ENCODE data around the gene SLC22A12. TPM values are rescaled to one million over a fixed set of nuclear protein-coding genes. Genes with fewer than 3 reads are reported as not detected.

The SLC22A12 gene
- total RNA-seq, 4 donors from 2014 or later: not detected

GRCh38 chr11:64546176-64546575 lies 44.8 kb upstream of the SLC22A12 start:
- H3K36me3 ChIP-seq: no peaks in the 10 kb centered on the region
- intact Hi-C loops (cut with DNase I): no loop called here
- no CpG with 5 or more reads among the region's 2 CpGs for WGBS, 2 donors
- no peaks in the 10 kb centered on the region for H3K9me3 ChIP-seq
- H3K4me1 ChIP-seq: peaks cover 0 to 12% (median 9%) of the 10 kb centered on the region in 3 donors
- TF ChIP-seq POLR2A (IDR thresholded peaks at IDR 0.05) (no peak), CTCF (IDR thresholded peaks at IDR 0.05) (no peak)
- no peak overlapping the region for H3K27ac ChIP-seq
- no peak for DNase-seq
- peaks cover 0 to 39% (median 0%) of the 10 kb centered on the region in 4 donors for H3K27me3 ChIP-seq
- H3K4me3 ChIP-seq: no peak overlapping the region

- DNase-seq: no peak
- Histone ChIP-seq H3K4me3 (no peak overlapping the region), H3K27me3 (peaks cover 0 to 36% (median 0%) of the 10 kb centered on the region in 4 donors), H3K36me3 (no peaks in the 10 kb centered on the region), H3K27ac (no peak overlapping the region), H3K9me3 (no peaks in the 10 kb centered on the region), H3K4me1 (peaks cover 0 to 12% (median 9%) of the 10 kb centered on the region in 3 donors)
- intact Hi-C loops (cut with DNase I): no loop called here
- WGBS, 2 donors: 90 to 100% methylated on average over 1 to 2 of the region's 8 CpGs
- TF ChIP-seq POLR2A (IDR thresholded peaks at IDR 0.05): no peak
- TF ChIP-seq CTCF (IDR thresholded peaks at IDR 0.05): no peak
Measured at GRCh38 chr11:64546600-64546999, 44.4 kb upstream of the SLC22A12 start.

- WGBS, 2 donors: 66 to 72% methylated on average over 4 of the region's 4 CpGs
- Histone ChIP-seq H3K4me3 (no peak overlapping the region), H3K4me1 (peaks cover 0 to 17% (median 7%) of the 10 kb centered on the region in 3 donors), H3K27me3 (peaks cover 0 to 27% (median 0%) of the 10 kb centered on the region in 4 donors), H3K27ac (no peak overlapping the region), H3K36me3 (no peaks in the 10 kb centered on the region), H3K9me3 (no peaks in the 10 kb centered on the region)
- intact Hi-C loops (cut with DNase I): no loop called here
- DNase-seq: no peak
- TF ChIP-seq POLR2A (IDR thresholded peaks at IDR 0.05) (no peak), CTCF (IDR thresholded peaks at IDR 0.05) (no peak)
Measured at GRCh38 chr11:64549969-64550368, 41.1 kb upstream of the SLC22A12 start.

GRCh38 chr11:64553554-64554201 lies 37.3 kb upstream of the SLC22A12 start:
- peak; percentile 91 to 98 (median 96) for TF ChIP-seq CTCF (IDR thresholded peaks at IDR 0.05)
- no peak for TF ChIP-seq POLR2A (IDR thresholded peaks at IDR 0.05)
- H3K27me3 ChIP-seq: peaks cover 0 to 5% (median 0%) of the 10 kb centered on the region in 4 donors
- H3K27ac ChIP-seq: peak overlapping the region in 3 of 4 donors; percentile 50 to 76 (median 70)
- 48 to 51% methylated on average over 10 to 13 of the region's 13 CpGs for WGBS, 2 donors
- peaks cover 0 to 25% (median 8%) of the 10 kb centered on the region in 3 donors for H3K4me1 ChIP-seq
- H3K4me3 ChIP-seq: no peak overlapping the region
- no peaks in the 10 kb centered on the region for H3K36me3 ChIP-seq
- intact Hi-C loops (cut with DNase I): no loop called here
- no peak for DNase-seq
- no peaks in the 10 kb centered on the region for H3K9me3 ChIP-seq

- intact Hi-C loops (cut with DNase I): no loop called here
- WGBS, 2 donors: 85 to 93% methylated on average over 2 to 7 of the region's 26 CpGs
- H3K36me3 ChIP-seq: no peaks in the 10 kb centered on the region
- no peak overlapping the region for H3K27ac ChIP-seq
- DNase-seq: no peak
- TF ChIP-seq POLR2A (IDR thresholded peaks at IDR 0.05) (no peak), CTCF (IDR thresholded peaks at IDR 0.05) (no peak)
- no peaks in the 10 kb centered on the region for H3K9me3 ChIP-seq
- peaks cover 0 to 25% (median 8%) of the 10 kb centered on the region in 3 donors for H3K4me1 ChIP-seq
- no peak overlapping the region for H3K4me3 ChIP-seq
- peaks cover 0 to 20% (median 0%) of the 10 kb centered on the region in 4 donors for H3K27me3 ChIP-seq
Measured at GRCh38 chr11:64556044-64556720, 34.8 kb upstream of the SLC22A12 start.
